RWPE1 (cell line): ENCODE data around the gene DBT.

ENCODE experiments used
- CTCF ChIA-PET: fragments of 350-600 bp; sonication (Branson Sonifier 250); formaldehyde crosslinking; extraction: SDS; loops from one replicate; lab custom pipeline; 2021; lab: Yijun Ruan, JAX
- POLR2A ChIA-PET: fragments of 400-600 bp; formaldehyde crosslinking; extraction: SDS; loops from one replicate; lab custom pipeline; 2020; ENCODE audit warnings: antibody characterized with exemption; ENCODE audit not compliant: low non-redundant PET; lab: Yijun Ruan, JAX
- DNase-seq: peaks from one replicate; pipeline ENCODE4 v3.0.0; 2012; ENCODE audit warnings: low spot score
- H3K27ac ChIP-seq: fragments of 450-650 bp; 2 replicates; pipeline ENCODE4 v1.5.1; 2017
- CTCF ChIP-seq: fragments of 450-650 bp; conservative IDR thresholded peaks from 2 replicates; pipeline ENCODE4 v1.5.1; 2017; ENCODE audit warnings: low read depth, mild to moderate bottlenecking

DBT gene

DNA sequence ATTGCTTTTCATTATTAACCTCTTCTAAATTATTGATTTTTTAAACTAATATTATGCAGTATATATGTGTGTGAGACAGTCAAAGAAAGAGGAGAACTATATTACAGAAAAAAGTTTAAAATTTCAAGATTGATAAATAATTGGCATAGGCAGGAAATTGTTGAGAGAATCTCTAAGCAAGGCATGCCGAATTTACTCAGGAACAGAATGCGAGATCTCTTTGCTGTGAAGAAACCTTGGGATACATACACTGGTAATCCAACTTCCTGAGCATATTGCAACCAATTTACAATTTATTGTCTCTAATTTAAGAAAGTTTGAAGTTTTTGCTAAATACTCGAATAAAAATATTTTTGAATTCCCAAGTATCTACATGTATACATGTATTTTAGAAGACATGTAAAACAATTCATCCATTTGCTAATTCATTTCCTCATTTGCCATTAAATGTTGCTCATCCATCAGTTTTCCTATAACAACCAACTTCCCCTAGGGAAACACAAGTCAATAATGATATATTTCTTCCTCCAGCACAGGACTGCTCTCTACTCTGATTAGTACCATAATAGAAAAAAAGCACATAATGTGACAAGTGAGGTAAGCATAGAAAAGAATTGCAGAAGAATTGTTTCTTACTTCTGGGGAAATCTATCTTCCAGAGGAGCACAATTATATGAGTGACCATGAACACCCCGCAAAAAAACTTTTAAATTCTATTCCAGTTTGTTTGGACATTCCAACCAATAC is 72.2 kb downstream of the DBT start:
- ChIA-PET POLR2A (no interaction called here), CTCF (no interaction called here)
- no peak overlapping the region for H3K27ac ChIP-seq
- DNase-seq, result no peak
- TF ChIP-seq CTCF, result no peak

- no peak for DNase-seq
- POLR2A ChIA-PET, result no interaction called here
- CTCF ChIA-PET, result no interaction called here
Measured at GRCh38 chr1:100168051-100168450, 81.6 kb downstream of the DBT start.

DNA sequence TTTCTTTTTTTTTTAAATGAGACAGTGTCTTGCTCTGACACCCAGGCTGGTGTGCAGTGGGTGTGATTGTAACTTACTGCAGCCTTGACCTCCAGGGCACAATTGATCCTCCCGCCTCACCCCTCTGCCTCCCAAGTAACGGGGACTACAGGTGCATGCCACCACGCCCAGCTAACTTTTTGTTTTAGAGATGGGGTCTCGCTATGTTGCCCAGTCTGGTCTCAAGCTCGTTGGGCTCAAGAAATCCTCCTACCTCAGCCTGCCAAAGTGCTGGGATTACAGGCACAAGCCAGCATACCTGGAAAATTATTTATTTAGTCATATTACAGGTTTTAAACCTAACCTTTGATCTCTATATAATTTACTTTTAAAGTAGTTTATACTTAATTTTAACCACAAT is 84.9 kb downstream of the DBT start:
- DNase-seq, result no peak
- CTCF ChIA-PET, result no interaction called here
- POLR2A ChIA-PET, result no interaction called here
- no peak overlapping the region for H3K27ac ChIP-seq
- no peak for TF ChIP-seq CTCF

More at GRCh38 chr1:100168051-100168450, 81.6 kb downstream of the DBT start:
- no peak overlapping the region for H3K27ac ChIP-seq
- no peak for TF ChIP-seq CTCF

DNA sequence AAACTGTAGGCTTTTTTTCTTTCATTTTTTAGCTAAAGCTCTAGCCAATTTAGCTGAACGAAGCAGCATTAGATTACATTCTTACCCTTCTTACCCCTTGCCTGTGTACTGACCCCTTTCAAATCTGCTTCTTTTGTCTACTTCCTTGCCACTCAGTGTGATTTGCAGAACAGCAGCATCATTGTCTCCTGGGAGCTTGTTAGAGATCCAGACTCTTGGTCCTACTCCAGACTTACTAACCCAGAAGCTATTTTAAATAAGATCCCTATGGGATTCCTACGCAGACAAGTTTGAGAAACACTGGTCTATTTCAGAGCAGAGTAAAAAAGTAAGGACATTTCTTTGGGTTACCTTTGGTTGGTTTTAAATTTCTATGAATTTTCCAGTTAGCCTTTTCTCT is 85.4 kb downstream of the DBT start:
- H3K27ac ChIP-seq, result no peak overlapping the region
- CTCF ChIA-PET, result no interaction called here
- POLR2A ChIA-PET, result no interaction called here

DNA sequence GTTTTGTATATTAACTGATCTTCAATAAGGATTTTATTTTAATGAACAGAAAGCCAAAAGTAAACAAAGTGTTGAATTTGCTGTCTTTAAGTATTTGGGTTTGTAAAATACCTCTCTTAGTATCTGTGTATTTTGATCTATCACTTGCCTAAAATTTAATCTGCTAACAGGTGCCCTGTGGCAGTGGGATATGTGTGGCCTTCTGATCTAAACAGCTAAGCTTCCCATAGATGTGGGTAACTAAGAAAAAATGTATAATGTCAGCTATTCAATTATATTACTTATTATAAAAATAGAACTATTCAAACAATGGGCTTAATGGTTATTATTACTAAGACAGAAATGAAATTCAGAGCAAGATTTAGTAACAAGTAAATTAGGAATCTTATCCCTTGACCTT is 86.8 kb downstream of the DBT start:
- H3K27ac ChIP-seq, result no peak overlapping the region
- ChIA-PET POLR2A (no interaction called here), CTCF (no interaction called here)
- TF ChIP-seq CTCF, result no peak
- DNase-seq, result no peak

More for the DNA sequence above, 85.4 kb downstream of the DBT start:
- no peak for DNase-seq
- no peak for TF ChIP-seq CTCF

GRCh38 chr1:100152271-100152670 is 97.4 kb downstream of the DBT start:
- H3K27ac ChIP-seq, result no peak overlapping the region
- TF ChIP-seq CTCF, result no peak
- CTCF ChIA-PET, result interaction anchor here (0.6 kb wide), 1 partner anchor 218 kb away, joined by 3 read pairs; no protein-coding TSS in a partner anchor
- no peak for DNase-seq
- POLR2A ChIA-PET, result no interaction called here
